Type B pancreatic cell (in vitro differentiated cells): ENCODE data around the gene TP53BP2. TPM values are rescaled to one million over a fixed set of nuclear protein-coding genes. Genes with fewer than 3 reads are reported as not detected.
"Not testable (repeated sequence)": the region's sequence is repeated elsewhere in the genome, so short reads cannot be mapped to it uniquely, and the experiment has no call there.

Experiments
- DNase-seq: peaks from one replicate; pipeline ENCODE4 v3.0.0; 2021; ENCODE audit warnings: mixed read lengths; ENCODE audit not compliant: unreplicated experiment; ENCODE audit errors: extremely low spot score
- H3K27ac Mint-ChIP-seq: 2 replicates; pipeline ENCODE4 v1.8.0; 2021; ENCODE audit warnings: mild to moderate bottlenecking, mixed read lengths
- H3K27me3 Mint-ChIP-seq: 2 replicates; pipeline ENCODE4 v1.8.0; 2021; ENCODE audit warnings: mixed read lengths
- H3K36me3 Mint-ChIP-seq: 2 replicates; pipeline ENCODE4 v1.8.0; 2021; ENCODE audit warnings: mixed read lengths
- H3K4me1 Mint-ChIP-seq: one replicate; pipeline ENCODE4 v1.8.0; 2021; ENCODE audit warnings: mixed read lengths; ENCODE audit not compliant: unreplicated experiment
- H3K4me3 Mint-ChIP-seq: 2 replicates; pipeline ENCODE4 v1.8.0; 2021; ENCODE audit warnings: mild to moderate bottlenecking, mixed read lengths
- H3K9me3 Mint-ChIP-seq: 2 replicates; pipeline ENCODE4 v1.8.0; 2021; ENCODE audit warnings: mixed read lengths
- CTCF ChIP-seq: fragments of 200-600 bp; sonication (generic); conservative IDR thresholded peaks from 2 replicates; pipeline ENCODE4 v1.5.0; 2021; ENCODE audit warnings: antibody characterized with exemption, mild to moderate bottlenecking
- total RNA-seq: library from RNA; stranded (reverse); gene quantifications from 2 replicates; pipeline ENCODE4 v1.2.1, GENCODE V29; 2021; ENCODE audit warnings: low replicate concordance

The TP53BP2 gene
- total RNA-seq, 1 donor from 2014 or later: 67.2 TPM

- no peak for TF ChIP-seq CTCF
These were observed 1.6 kb downstream of the TP53BP2 start for GRCh38 chr1:223843934-223844786.

GRCh38 chr1:223842784-223843183 is 3.0 kb downstream of the TP53BP2 start:
- H3K27me3 Mint-ChIP-seq: no peaks in the 10 kb centered on the region
- H3K4me1 Mint-ChIP-seq: peaks cover 35% of the 10 kb centered on the region
- H3K4me3 Mint-ChIP-seq: peak overlapping the region; percentile 65
- no peak for DNase-seq
- H3K36me3 Mint-ChIP-seq: peaks cover 8% of the 10 kb centered on the region
- H3K9me3 Mint-ChIP-seq: peaks cover 4% of the 10 kb centered on the region
- peak overlapping the region; percentile 33 for H3K27ac Mint-ChIP-seq
- TF ChIP-seq CTCF: no peak

More at GRCh38 chr1:223843934-223844786, 1.6 kb downstream of the TP53BP2 start:
- DNase-seq: no peak
- H3K36me3 Mint-ChIP-seq: peaks cover 8% of the 10 kb centered on the region
- peaks cover 4% of the 10 kb centered on the region for H3K9me3 Mint-ChIP-seq
- H3K27ac Mint-ChIP-seq: peak overlapping the region; percentile 99
- H3K27me3 Mint-ChIP-seq: no peaks in the 10 kb centered on the region
- peaks cover 21% of the 10 kb centered on the region for H3K4me1 Mint-ChIP-seq
- peak overlapping the region; percentile 98 for H3K4me3 Mint-ChIP-seq

GRCh38 chr1:223841977-223842623 is 3.6 kb downstream of the TP53BP2 start:
- not testable (repeated sequence) for H3K27ac Mint-ChIP-seq, H3K36me3 Mint-ChIP-seq, H3K27me3 Mint-ChIP-seq, DNase-seq, H3K9me3 Mint-ChIP-seq, H3K4me3 Mint-ChIP-seq
- peaks cover 39% of the 10 kb centered on the region for H3K4me1 Mint-ChIP-seq

GRCh38 chr1:223840254-223840653 is 5.5 kb downstream of the TP53BP2 start:
- DNase-seq: no peak
- Mint-ChIP-seq H3K9me3 (peaks cover 4% of the 10 kb centered on the region), H3K36me3 (peaks cover 8% of the 10 kb centered on the region), H3K27me3 (no peaks in the 10 kb centered on the region), H3K27ac (peak overlapping the region; percentile 3), H3K4me1 (peaks cover 39% of the 10 kb centered on the region), H3K4me3 (peak overlapping the region; percentile 21)
- no peak for TF ChIP-seq CTCF

GRCh38 chr1:223838125-223838854 is 7.5 kb downstream of the TP53BP2 start:
- DNase-seq: no peak
- Mint-ChIP-seq H3K27me3 (no peaks in the 10 kb centered on the region), H3K4me3 (peak overlapping the region; percentile 8), H3K9me3 (peaks cover 4% of the 10 kb centered on the region), H3K36me3 (peaks cover 5% of the 10 kb centered on the region), H3K27ac (peak overlapping the region; percentile 2), H3K4me1 (peaks cover 31% of the 10 kb centered on the region)
- no peak for TF ChIP-seq CTCF
